GM10266 (cell line): ENCODE results near the gene RNF2.

Experiments
- DNase-seq: peaks from one replicate; pipeline ENCODE4 v3.0.0; 2012; ENCODE audit errors: extremely low spot score
- CTCF ChIP-seq: IDR thresholded peaks from 2 replicates; pipeline ENCODE4 v1.5.1; 2012; ENCODE audit warnings: mild to moderate bottlenecking, low read depth; ENCODE audit not compliant: control insufficient read depth, insufficient read depth; ENCODE audit errors: missing control alignments

Gene RNF2

GRCh38 chr1:185050823-185051451 lies 5.6 kb downstream of the RNF2 start:
- no peak for DNase-seq
- no peak for TF ChIP-seq CTCF

DNA sequence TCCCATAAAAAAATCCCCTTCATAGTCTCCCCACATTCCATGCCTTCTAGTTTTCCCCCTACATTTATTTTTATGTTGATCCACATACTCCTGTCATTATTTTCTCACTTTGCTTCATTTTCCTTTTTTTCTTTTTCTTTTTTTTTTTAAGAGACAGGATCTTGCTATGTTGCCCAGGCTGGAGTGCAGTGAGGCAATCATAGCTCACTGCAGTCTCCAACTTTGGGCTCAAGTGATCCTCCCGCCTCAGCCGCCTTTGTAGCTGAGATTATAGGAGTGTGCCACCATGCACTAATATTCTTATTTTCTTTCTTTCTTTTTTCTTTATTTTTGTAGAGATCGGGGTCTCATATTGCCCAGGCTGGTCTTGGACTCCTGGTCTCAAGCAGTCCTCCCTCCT lies 7.8 kb downstream of the RNF2 start:
- no peak for TF ChIP-seq CTCF

GRCh38 chr1:185054365-185055060 lies 9.2 kb downstream of the RNF2 start:
- no peak for TF ChIP-seq CTCF
- DNase-seq: no peak

More for the DNA sequence above, 7.8 kb downstream of the RNF2 start:
- no peak for DNase-seq

- TF ChIP-seq CTCF: no peak
Measured at GRCh38 chr1:185058110-185058509, 12.8 kb downstream of the RNF2 start.

GRCh38 chr1:185058876-185059275 lies 13.5 kb downstream of the RNF2 start:
- no peak for TF ChIP-seq CTCF
- DNase-seq: no peak

More at GRCh38 chr1:185058110-185058509, 12.8 kb downstream of the RNF2 start:
- DNase-seq: no peak

- DNase-seq: no peak
- no peak for TF ChIP-seq CTCF
Measured at GRCh38 chr1:185059950-185060571, 14.7 kb downstream of the RNF2 start.
